Activated T-cell treated with anti-CD3 and anti-CD28 coated beads for 4 hours (primary cell): Measurements from ENCODE around the gene GLRX5.

Experiments
- DNase-seq: peaks from one replicate; pipeline ENCODE4 v3.0.0-alpha.2; 2020

GLRX5 gene

DNA sequence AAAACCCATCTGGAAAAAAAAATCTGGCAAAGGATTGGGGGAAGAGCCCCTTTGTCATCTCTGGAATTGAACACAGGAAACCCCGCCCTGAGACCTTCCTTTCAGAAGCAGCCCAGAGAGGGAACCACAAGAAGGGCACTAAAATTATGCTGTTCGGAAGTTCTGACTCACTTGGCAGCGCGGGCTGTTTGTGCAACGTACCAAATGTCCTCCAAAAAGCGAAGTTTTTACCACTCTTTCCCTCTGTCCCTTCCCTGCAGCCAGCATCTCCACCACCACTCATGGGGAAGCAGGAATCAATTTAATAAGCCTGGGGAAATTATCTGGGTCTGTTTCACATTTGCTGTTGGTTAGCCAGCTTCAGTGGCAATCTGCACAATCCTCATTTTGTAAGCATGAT, 15.2 kb upstream of the GLRX5 start:
- DNase-seq, result peak; percentile 57

DNA sequence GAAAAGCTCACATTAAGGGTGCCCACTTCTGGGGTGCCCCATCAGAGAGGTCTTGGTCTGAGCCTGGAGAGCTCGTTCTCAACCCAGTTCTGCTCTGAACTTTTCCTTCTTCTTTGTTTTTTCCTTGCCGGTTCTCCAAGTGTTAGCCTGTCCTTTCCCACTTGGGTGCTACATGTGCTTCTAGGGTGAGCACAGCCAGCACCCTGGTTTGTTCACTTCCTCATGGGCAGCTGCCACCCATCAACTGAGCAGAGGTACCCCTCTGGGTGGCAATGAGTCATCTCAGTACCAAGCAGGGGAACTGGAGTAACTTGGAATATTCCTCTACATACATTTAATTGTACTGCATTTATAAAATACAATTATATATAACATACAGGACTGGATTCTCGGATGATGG, 14.5 kb upstream of the GLRX5 start:
- no peak for DNase-seq

DNA sequence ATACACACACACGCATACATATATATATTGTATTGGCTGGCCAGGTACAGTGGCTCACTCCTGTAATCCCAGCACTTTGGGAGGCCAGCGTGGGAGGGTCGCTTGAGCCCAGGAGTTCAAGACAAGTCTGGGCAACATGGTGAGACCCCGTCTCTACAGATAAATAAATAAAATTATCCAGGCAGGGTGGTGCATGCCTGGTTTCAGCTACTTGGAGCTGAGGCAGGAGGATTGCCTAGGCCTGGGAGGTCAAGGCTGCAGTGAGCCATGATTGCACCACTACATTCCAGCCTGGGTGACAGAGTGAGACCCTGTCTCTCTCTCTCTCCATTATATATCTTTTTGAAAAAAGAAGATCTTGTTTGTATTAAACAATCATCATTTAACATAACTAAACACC, 13.8 kb upstream of the GLRX5 start:
- DNase-seq, result no peak

DNA sequence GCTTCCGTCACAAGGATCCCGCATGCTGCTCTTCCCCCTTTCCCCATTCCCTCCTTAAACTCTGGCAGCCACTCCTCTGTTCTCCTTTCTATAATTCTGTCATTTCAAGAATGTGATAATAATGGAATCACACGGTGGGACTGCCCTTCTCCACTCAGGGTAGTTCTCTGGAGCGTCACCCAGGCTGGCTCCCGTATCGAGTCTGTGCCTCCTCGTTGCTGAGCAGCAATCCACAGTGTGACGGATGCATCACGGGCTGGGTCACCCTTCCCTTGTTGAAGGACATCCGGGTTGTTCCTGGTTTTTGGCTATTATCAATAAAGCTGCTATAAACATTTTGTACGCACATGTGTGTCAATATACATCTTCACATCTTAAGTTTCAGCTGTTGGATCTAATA, 12.7 kb upstream of the GLRX5 start:
- DNase-seq, result no peak

DNA sequence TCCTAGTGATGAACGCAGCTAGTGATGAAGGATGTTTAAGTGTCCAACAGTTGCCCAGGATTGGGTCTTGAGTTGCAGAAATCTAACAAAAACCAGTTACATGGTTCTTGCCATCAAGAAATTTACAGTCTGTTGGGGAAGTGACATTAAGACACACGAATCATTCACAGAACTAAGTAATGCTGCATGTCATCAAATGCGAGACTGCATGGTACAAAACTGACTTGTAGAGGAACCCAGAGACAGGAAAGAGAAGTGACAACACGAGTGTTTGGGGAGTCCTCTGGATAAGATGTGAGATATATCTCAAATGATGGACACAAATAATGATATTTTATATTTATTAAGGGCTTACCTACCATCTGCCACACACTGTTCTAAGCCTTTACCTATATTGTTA, 12.3 kb upstream of the GLRX5 start:
- no peak for DNase-seq

GRCh38 chr14:95523051-95523814, 11.6 kb upstream of the GLRX5 start:
- DNase-seq, result no peak

DNA sequence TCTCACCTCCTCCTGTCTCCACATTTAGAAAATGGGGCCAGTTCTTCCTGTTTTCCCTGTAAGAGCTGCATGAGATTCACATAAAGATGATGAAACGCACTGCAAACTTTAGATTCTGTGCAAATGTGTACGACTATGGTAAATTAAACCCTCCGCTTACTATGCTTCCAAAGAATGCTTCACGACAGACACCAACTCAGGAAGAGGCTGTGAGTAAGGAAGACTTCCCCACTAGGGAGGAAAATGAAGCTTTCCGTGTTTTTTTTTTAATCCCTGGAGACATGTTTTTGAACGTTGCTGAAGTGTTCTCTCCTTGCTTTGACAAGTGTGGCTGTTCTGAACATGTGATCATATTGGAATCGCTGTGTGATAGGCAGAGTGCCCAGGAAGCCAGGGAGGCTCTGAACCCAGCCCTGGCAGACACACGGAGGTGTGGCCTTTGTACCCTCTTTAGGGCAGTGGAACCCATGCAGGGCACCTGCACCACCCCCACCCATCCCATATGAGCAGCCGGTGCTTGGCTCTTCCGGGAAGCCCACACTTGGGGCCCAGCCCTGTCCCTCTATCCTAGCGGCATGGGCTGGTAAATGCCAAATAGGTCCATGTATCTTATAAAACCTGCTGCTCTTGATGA, 10.9 kb upstream of the GLRX5 start:
- DNase-seq, result no peak

- DNase-seq, result no peak
These were observed 9.9 kb upstream of the GLRX5 start for GRCh38 chr14:95524706-95525512.

- DNase-seq, result no peak
These were observed 8.9 kb upstream of the GLRX5 start for GRCh38 chr14:95525999-95526398.

DNA sequence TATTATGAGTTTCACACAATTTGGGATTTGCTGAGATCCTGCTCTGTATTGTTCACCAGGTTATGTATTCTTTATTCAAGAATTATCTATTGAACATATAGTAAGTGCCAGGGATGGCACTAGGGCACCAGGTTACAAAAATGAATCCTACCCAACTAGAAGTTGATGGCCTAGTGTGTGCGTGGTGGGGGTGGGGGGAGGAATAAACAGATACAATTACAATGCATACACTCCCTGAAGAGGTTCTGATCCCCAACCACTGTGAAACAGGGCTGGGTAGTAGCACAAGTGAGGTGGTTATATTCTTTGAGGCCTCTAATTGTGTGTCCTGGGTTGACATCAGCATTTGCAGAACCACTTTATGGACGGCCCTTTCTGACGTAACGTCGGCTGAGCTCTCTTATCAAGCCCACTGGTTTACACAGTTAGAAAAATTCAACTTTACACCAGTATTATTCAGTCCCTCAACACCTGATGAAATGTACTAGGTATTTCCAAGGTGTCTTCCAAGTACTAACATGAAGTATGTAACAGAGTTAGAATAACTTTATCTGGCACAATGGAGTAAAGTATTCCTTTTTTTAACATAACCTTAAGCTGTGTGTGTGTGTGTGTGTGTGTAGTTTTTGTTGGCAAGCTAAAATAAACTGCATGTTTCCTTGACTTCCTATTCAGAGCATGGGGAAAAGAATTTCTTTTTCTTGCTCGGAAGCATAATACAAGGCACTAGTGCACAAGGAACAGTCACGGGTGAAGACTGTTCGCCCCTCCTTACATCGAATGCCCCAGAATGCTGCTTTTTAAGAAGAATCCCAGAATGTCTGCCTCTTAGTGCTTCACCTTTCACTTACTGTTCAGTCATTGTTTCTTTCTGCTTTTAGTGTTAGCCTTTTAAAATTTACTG, 8.1 kb upstream of the GLRX5 start:
- no peak for DNase-seq

DNA sequence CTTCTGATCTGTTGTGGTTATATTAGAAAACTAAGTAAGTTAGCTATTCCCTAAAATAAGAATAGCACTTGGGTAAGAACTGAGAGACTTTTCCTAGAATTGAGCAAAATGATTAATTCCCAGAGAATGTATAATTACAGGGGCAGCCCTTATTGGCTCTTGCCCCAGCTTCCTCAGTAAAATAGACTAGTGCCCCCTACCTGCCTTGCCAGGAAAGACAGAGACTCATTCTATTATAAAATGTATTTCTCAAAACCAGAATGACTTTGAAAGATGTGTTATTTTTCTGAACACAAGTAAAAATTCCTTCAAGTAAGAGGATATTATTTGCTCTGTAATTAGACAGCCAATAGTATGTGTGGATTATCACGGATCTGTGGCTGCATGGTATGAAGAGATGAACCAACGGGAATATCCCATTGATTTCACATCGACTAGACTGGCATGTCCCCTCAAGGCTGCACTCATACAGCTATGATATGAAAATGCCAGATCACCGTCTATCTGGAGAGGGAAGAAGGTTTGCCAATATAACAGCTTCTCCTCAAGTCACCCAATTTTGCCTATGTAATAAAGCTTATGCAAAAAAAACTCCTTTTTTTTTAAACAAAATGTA, 7.4 kb upstream of the GLRX5 start:
- DNase-seq, result peak; percentile 48

GRCh38 chr14:95529216-95529615, 5.6 kb upstream of the GLRX5 start:
- no peak for DNase-seq

DNA sequence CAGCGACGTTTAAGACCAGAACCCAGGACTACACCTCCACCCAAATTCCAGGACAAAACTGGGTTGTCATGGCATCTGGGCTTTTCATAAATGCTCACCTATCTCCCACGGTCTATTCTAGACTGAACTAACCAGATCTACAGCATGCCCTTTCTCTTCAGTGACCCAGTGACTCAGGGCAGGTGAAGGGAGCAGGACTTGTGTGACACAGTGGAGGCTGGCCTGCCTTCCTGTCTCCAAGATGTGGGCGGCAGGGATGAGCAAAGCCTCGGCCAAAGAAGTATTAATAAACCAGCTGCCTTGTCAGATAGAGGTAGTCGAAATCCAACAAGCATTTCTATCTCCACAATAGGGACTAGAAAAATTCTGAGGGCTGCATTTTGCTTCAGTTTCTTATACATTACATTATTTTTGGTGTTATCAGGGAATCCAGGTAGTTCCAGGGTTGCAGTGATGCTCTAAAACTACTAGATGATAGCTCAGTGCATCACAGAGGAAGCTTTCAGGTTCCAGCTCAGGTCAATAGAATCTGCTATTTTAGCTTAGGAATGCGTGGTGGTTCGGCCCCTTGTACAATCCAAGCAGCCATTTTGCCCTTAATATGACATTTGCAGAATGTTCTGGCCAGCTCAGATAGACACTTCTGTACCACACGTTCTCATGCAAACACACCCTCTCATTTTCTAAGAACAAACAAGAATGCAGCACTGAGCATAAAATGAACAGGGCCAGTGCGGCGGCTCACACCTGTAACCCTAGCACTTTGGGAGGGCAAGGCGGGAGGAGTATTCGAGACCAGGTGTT, 4.2 kb upstream of the GLRX5 start:
- DNase-seq, result no peak

DNA sequence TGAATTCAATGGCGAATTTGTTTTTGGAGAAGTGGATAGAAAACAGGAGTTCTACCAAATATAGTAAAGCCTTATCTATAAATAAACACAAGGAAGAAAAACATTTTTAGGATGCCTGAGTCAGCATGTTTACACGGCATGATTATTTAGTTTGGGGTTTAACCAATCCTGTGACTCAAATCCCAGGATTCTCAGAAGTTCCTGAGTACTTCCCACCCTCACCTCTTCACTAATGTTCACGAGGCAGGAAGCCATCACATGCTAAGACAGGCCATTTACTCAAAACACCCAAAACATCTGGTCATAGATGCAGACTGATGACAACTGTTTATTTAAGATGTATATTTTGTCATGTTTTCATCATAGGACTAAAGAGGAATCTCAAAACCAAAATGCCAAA, 3.4 kb upstream of the GLRX5 start:
- no peak for DNase-seq

DNA sequence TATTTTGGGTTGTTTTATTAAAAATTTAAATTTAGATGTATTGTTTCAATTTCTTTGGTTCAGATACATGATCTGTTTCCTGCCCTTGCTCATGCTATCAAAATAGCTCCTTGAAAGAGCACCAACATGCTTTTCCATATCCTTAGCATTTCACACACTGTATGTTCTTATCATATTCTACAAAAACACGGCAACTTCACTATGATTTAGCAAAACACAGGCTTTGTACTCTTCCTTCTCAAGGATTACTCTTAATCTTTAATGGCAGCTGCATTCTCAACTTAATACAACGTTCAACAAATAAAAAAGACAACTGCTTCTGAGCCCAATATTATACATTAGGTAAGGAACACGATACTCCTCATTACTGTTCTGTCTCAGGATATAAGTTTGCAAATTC, 2.9 kb upstream of the GLRX5 start:
- DNase-seq, result no peak

GRCh38 chr14:95533391-95533821, 1.4 kb upstream of the GLRX5 start:
- no peak for DNase-seq

DNA sequence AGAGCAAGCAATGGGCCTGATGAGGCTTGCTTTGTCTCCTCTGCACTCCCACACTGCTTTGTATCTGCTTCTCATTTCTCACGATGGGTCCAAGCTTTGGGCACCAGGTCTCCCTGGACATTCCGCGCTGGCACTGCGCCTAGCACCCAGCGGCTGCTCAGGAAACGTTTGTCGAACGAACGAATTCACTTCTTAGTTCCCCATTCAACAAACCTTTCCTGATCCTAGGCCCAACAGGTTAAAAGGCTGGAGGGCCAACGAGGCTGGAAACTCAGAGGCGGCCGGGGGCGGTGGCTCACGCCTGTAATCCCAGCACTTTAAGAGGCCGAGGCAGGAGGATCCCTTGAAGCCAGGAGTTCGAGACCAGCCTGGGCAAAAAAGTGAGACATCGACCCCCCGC, 1.0 kb upstream of the GLRX5 start:
- DNase-seq, result no peak

DNA sequence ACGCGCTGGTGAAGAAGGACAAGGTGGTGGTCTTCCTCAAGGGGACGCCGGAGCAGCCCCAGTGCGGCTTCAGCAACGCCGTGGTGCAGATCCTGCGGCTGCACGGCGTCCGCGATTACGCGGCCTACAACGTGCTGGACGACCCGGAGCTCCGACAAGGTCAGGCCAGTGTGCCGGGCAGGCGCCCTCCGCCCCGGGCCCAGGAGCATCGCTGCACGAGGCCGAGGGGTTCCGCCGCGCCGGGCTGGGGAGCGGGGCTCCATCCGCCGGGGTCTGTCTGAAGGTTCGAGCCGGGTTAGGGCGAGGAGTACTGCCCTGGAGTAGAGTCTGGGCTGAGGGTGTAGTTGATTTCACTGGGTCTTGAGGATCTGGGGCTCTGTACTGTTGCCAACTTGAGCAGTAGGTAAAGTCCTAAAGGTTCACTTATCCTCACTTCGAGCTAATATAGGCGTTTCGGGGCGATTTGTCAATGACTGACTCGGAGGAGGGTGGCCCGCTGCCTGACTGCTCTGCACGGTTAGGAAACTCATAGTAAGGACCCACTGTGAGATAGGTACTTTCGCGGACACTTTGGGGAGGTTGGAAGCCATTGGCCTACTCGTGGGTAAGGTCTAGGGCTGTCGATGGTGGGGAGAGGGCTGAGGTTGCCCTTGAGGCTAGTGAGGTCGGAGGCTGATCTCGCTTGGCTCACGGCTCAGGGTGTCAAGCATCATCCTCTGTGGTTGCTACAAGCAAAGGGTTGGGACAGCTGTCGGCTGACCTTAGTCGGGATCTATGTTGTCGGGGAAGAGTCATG, 574 bp downstream of the GLRX5 start:
- DNase-seq, result no peak

DNA sequence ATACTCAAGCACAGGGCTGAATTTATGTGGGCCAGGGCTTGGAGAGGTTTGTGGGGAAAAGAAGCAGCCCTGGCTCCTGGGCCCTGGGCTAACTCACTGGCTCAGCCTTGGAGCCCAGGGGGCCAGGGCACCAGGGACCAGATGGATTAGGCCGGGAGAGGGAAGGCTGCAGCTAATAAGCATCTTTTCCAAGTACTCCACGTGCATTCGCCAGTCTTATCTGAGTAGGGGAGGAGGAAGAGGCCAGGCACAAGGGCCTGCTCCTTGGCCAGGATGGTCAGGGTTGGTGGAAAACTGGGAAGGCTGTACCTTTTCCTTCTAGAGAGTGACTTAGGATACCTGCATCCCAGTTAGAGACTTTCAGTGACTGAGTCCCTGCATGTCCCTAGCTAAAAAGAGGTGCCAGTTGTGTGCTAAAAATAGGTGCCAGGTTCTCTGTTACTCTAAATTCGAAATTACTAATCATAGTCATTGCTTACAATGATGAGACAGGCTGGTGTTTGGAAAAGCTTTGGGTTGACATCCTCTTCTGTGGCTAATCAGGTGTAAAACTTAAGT, 1.3 kb downstream of the GLRX5 start:
- DNase-seq, result no peak

GRCh38 chr14:95536671-95537070, 1.8 kb downstream of the GLRX5 start:
- no peak for DNase-seq
